CD4-positive, alpha-beta T cell treated with Interleukin-4 for 1 hour (primary cell): ENCODE results near the gene HOMEZ.

Experiments
- DNase-seq, 2 donors: peaks; one replicate each; pipeline ENCODE4 v3.0.0-alpha.2; 2020 to 2022

Gene HOMEZ

GRCh38 chr14:23307687-23308644 lies 22.0 kb upstream of the HOMEZ start:
- DNase-seq: no peak

GRCh38 chr14:23307146-23307530 lies 21.2 kb upstream of the HOMEZ start:
- DNase-seq: no peak

- peak; percentile 6 to 49 for DNase-seq
Observed at GRCh38 chr14:23306412-23307145, 20.6 kb upstream of the HOMEZ start, which contains the start of gene BCL2L2. Gene BCL2L2, plus strand, starts transcription at chr14:23306833. Its CDS starts 935 bp downstream, at chr14:23307768.

GRCh38 chr14:23302290-23303225 lies 16.6 kb upstream of the HOMEZ start, which contains the start of gene PPP1R3E:
Gene PPP1R3E, minus strand, starts transcription at chr14:23302859. Its CDS starts 283 bp downstream, at chr14:23302576.
- DNase-seq: peak; percentile 87

- no peak for DNase-seq
Observed at GRCh38 chr14:23301969-23302289, 16.0 kb upstream of the HOMEZ start.

GRCh38 chr14:23301288-23301968 lies 15.5 kb upstream of the HOMEZ start:
- peak; percentile 97 to 98 for DNase-seq

GRCh38 chr14:23300687-23301223 lies 14.8 kb upstream of the HOMEZ start:
- no peak for DNase-seq

- no peak for DNase-seq
Observed at GRCh38 chr14:23299986-23300686, 14.2 kb upstream of the HOMEZ start.

- DNase-seq: peak; percentile 28 to 60
Observed at GRCh38 chr14:23299211-23299957, 13.5 kb upstream of the HOMEZ start.

- no peak for DNase-seq
Observed at GRCh38 chr14:23297611-23298277, 11.8 kb upstream of the HOMEZ start.

GRCh38 chr14:23297096-23297495 lies 11.2 kb upstream of the HOMEZ start:
- no peak for DNase-seq

- DNase-seq: no peak
Observed at GRCh38 chr14:23296012-23296777, 10.3 kb upstream of the HOMEZ start.

- peak; percentile 63 to 75 for DNase-seq
Observed at GRCh38 chr14:23294734-23295561, 9.0 kb upstream of the HOMEZ start.

- no peak for DNase-seq
Observed at GRCh38 chr14:23286902-23287479, 1.1 kb upstream of the HOMEZ start.

- DNase-seq: no peak
Observed at GRCh38 chr14:23285530-23286019, 357 bp downstream of the HOMEZ start.

- DNase-seq: peak in 1 of 2 donors; percentile 18
Observed at GRCh38 chr14:23284654-23285529, 1.0 kb downstream of the HOMEZ start.
